Inferior parietal cortex (tissue), 1 donor: ENCODE measurements around the gene FRS2.
"Not testable (repeated sequence)": the region's sequence is repeated elsewhere in the genome, so short reads cannot be mapped to it uniquely, and the experiment has no call there.

Experiments used
- DNase-seq: peaks from one replicate; pipeline ENCODE4 v3.0.0-alpha.2; 2016; ENCODE audit errors: extremely low spot score

Gene FRS2

GRCh38 chr12:69470189-69471075, at the start of gene FRS2:
Gene FRS2 (plus strand): TSS chr12:69470388. CDS start chr12:69569031, 98,643 bp downstream.
- DNase-seq = peak; percentile 95

GRCh38 chr12:69421548-69421947, 48.6 kb upstream of the FRS2 start:
- DNase-seq = no peak

GRCh38 chr12:69423037-69423905, 46.9 kb upstream of the FRS2 start:
- no peak for DNase-seq

- no peak for DNase-seq
These were observed 44.8 kb upstream of the FRS2 start for GRCh38 chr12:69425417-69425816.

- no peak for DNase-seq
These were observed 41.7 kb upstream of the FRS2 start for GRCh38 chr12:69428351-69429073.

- no peak for DNase-seq
These were observed 39.1 kb upstream of the FRS2 start for GRCh38 chr12:69430942-69431590.

GRCh38 chr12:69431591-69432222, 38.5 kb upstream of the FRS2 start:
- no peak for DNase-seq

GRCh38 chr12:69433653-69434052, 36.5 kb upstream of the FRS2 start:
- no peak for DNase-seq

- no peak for DNase-seq
These were observed 34.5 kb upstream of the FRS2 start for GRCh38 chr12:69435644-69436043.

GRCh38 chr12:69437073-69437472, 33.1 kb upstream of the FRS2 start:
- no peak for DNase-seq

- DNase-seq = no peak
These were observed 31.6 kb upstream of the FRS2 start for GRCh38 chr12:69438539-69438938.

- no peak for DNase-seq
These were observed 30.2 kb upstream of the FRS2 start for GRCh38 chr12:69440016-69440415.

- DNase-seq = no peak
These were observed 29.3 kb upstream of the FRS2 start for GRCh38 chr12:69440886-69441285.

GRCh38 chr12:69442894-69443293, 27.3 kb upstream of the FRS2 start:
- DNase-seq = no peak

- no peak for DNase-seq
These were observed 26.3 kb upstream of the FRS2 start for GRCh38 chr12:69443916-69444315.

- no peak for DNase-seq
These were observed 22.3 kb upstream of the FRS2 start for GRCh38 chr12:69447892-69448291.

- DNase-seq = not testable (repeated sequence)
These were observed 17.5 kb upstream of the FRS2 start for GRCh38 chr12:69452598-69453132.

GRCh38 chr12:69456239-69456638, 13.9 kb upstream of the FRS2 start:
- DNase-seq = no peak

- DNase-seq = no peak
These were observed 12.8 kb upstream of the FRS2 start for GRCh38 chr12:69457433-69457832.

- DNase-seq = peak; percentile 62
These were observed 10.7 kb upstream of the FRS2 start for GRCh38 chr12:69459477-69459876.

- DNase-seq = no peak
These were observed 5.8 kb upstream of the FRS2 start for GRCh38 chr12:69464428-69464827.
